Skeletal muscle cell (primary cell): ENCODE results near the gene TMEM201.

Experiments
- DNase-seq: peaks from one replicate; pipeline ENCODE4 v3.0.0-alpha.2; 2010; ENCODE audit warnings: low read depth
- H3K4me3 ChIP-seq: 2 replicates; pipeline ENCODE4 v1.5.1; 2011; ENCODE audit warnings: low read depth, mild to moderate bottlenecking, control low read depth, low read length, moderate library complexity

TMEM201 gene

DNA sequence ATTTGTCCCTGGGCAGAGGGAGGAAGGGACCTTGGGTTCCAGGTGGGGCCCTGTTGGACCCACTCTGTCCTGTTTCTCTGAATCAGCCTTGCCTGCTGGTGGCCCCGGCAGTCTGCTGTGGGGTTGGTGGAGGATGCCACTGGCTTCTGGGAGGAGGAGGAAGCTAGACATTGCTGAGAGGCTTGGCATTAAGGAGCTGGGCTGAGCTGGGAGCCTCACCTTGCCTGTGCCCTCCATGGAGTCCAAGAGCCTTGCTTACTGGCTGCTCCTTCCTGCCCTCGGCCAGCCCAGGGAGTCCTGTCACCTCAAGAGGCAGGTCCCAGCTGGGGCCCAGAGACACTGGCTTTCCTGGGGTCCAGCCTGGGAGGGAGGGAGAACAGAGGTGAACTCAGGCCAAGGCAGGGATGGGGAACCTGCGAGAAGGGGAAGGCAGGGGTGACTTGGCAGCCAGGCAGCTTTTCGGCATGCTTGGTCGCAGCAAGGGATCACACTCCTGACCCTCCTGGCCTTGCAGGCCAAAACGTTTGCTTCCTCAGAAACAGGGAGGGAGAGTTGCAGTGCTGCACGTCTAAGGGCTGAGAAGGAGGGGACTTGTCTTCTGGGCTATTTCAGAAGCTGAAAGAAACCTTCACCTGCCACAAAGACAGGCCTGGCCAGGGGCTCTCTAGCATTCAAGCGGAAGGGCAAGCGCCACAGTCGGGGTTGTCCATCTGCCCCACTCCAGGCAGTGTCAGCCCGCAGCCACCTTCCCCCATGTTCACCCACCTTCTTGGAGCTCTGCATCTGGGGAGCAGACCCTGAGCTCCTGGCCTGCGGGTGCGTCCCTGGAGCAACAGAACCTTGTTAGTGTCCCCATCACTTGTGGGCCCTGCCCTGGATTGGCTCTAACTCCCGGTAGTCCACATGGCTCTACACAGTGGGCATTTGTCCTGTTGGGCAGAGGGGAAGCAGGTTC, 8.9 kb downstream of the TMEM201 start:
- H3K4me3 ChIP-seq: no peak overlapping the region
- DNase-seq: no peak

DNA sequence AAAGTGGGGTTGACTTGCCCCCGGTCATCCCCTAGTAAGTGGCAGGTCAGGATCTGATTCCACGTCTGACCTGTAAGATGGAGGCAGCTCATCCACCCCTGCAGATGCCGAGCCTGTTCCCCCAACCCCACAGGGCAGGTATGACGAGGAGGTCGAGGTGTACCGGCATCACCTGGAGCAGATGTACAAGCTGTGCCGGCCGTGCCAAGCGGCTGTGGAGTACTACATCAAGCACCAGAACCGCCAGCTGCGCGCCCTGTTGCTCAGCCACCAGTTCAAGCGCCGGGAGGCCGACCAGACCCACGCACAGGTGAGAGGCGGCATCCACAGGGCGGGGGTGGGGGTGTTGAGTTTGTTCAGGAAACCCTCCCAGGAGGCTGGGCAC, 9.6 kb downstream of the TMEM201 start:
- no peak overlapping the region for H3K4me3 ChIP-seq
- no peak for DNase-seq

- H3K4me3 ChIP-seq: no peak overlapping the region
- DNase-seq: no peak
Observed at GRCh38 chr1:9599741-9600140, 11.0 kb downstream of the TMEM201 start.

DNA sequence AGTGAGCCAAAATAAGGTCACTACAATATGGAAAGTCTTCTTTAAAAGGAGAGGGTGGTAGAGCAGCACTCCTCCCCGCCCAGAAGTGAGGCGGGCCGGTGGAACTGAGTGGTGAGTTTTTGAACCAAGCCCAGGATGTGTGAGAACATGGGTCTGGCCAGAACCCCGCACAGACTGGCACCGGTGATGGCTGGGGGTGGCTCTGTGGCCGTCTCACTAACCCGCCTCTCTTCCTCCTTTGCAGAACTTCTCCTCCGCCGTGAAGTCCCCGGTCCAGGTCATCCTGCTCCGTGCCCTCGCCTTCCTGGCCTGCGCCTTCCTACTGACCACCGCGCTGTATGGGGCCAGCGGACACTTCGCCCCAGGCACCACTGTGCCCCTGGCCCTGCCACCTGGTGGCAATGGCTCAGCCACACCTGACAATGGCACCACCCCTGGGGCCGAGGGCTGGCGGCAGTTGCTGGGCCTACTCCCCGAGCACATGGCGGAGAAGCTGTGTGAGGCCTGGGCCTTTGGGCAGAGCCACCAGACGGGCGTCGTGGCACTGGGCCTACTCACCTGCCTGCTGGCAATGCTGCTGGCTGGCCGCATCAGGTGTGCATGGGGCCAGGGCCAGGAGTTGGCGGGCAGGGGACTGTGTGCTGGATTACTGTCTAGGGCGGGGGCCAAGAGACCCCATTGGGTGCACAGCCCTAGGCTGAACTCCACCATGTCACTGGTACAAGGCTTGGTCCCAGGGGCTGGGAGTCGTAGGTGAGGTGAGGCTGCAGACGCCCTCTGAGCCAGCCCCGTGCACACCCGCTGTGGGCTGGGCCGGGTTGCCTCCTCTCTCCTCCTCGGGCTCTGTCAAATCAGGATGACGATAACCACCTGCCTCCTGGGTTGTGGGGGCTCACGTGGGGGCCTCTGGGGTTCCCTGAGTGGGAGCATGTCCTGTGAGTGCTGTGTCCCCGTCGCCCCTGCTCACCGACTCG, 12.4 kb downstream of the TMEM201 start:
- H3K4me3 ChIP-seq: no peak overlapping the region
- no peak for DNase-seq

- no peak overlapping the region for H3K4me3 ChIP-seq
- no peak for DNase-seq
Observed at GRCh38 chr1:9601942-9602793, 13.5 kb downstream of the TMEM201 start.

- no peak overlapping the region for H3K4me3 ChIP-seq
- DNase-seq: no peak
Observed at GRCh38 chr1:9602794-9603167, 14.1 kb downstream of the TMEM201 start.

GRCh38 chr1:9603307-9603706, 14.6 kb downstream of the TMEM201 start:
- DNase-seq: no peak
- no peak overlapping the region for H3K4me3 ChIP-seq

- H3K4me3 ChIP-seq: no peak overlapping the region
- DNase-seq: no peak
Observed at GRCh38 chr1:9603766-9604753, 15.3 kb downstream of the TMEM201 start.

GRCh38 chr1:9604836-9605235, 16.1 kb downstream of the TMEM201 start:
- H3K4me3 ChIP-seq: no peak overlapping the region
- DNase-seq: no peak

DNA sequence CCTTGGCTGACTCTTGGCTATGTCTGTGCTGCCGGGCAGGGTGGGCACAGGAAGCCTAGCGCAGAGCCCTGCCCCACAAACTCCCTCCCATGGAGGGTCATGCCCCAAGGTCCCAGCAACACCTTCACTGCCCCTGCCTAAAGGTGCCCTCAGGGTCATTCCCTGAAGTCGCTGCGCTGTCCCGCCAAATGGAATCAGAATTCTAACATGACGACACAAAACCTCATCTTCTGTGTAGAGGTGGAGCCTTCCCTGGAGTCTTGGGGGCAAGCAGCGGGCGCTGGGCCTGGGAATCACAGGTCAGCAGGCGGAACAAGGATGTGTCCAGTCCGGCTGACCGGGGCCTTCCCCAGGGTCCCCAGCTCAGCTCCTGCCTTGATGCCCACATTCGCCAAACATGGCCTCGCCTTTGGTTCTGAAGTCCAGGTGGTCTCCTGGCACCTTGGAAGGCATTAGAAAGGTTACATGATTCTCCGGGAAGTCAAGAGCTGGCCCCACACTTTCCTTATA, 17.3 kb downstream of the TMEM201 start:
- no peak for DNase-seq
- no peak overlapping the region for H3K4me3 ChIP-seq

GRCh38 chr1:9606458-9606857, 17.7 kb downstream of the TMEM201 start:
- no peak for DNase-seq
- H3K4me3 ChIP-seq: no peak overlapping the region

- H3K4me3 ChIP-seq: no peak overlapping the region
- no peak for DNase-seq
Observed at GRCh38 chr1:9606948-9607347, 18.2 kb downstream of the TMEM201 start.

GRCh38 chr1:9607352-9607751, 18.6 kb downstream of the TMEM201 start:
- DNase-seq: no peak
- no peak overlapping the region for H3K4me3 ChIP-seq

DNA sequence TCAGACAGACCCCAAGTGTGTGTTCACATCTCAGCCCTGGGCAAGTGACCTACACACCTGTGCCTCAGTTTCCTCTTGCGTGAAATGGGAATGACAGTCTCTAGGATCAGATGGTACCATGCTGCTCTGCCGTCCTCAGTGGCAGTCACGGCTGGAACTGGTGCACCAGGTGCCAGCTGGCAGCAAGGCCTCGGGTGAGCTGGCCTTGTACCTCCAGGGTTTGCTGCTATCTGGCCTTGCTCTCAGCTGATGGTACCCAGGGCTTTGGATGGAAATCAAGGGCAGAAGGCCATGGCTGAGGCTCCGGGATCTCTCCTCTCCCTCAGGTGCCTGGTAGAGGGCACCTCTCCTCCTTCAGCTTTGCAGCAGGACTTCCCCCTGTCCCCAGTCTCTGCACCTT, 21.3 kb downstream of the TMEM201 start:
- no peak overlapping the region for H3K4me3 ChIP-seq
- DNase-seq: no peak

GRCh38 chr1:9610548-9610947, 21.8 kb downstream of the TMEM201 start:
- DNase-seq: no peak
- no peak overlapping the region for H3K4me3 ChIP-seq

- no peak overlapping the region for H3K4me3 ChIP-seq
- DNase-seq: no peak
Observed at GRCh38 chr1:9611716-9612115, 23.0 kb downstream of the TMEM201 start.

DNA sequence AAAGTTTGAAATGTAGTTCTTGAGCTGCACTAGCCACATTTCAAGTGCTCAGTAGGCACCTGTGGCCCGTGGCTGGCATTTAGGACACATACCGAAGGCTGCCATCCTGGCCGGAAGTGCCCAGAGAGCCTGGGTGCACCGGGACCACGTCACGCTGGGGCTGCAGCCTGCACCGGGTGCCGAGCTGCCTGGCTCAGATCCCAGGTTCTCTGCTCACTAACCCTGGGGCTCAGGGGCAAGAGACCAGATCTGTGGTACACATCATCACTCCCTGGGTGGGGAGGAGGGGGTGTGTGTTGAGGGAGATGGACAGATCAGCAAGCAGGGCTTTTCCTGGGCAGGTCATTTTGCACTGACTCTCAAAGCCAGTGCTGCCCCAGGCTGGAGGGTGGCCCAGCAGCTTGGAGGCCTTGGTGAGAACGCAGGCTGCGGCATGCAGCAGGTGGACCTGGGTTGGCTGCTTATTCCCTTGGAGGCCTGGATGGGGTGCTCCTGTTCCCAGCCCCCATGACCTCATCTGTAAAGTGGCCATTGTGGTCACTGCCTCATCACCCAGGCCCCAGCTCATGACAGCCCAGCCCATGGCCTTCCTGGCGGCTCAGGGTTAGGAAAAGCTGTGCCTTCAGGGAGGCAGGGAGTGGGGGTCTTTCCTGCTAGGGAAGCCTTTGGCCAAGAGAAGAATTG, 23.6 kb downstream of the TMEM201 start:
- no peak overlapping the region for H3K4me3 ChIP-seq
- no peak for DNase-seq
